Activated T-cell treated with anti-CD3 and anti-CD28 coated beads for 1 hour (primary cell): ENCODE results near the gene COL4A5.

Source experiments
- DNase-seq: peaks from one replicate; pipeline ENCODE4 v3.0.0-alpha.2; 2020; ENCODE audit warnings: low read depth

The COL4A5 gene

GRCh38 chrX:108641589-108642272 is 202.1 kb downstream of the COL4A5 start:
- DNase-seq: no peak

GRCh38 chrX:108642273-108642628 is 202.6 kb downstream of the COL4A5 start:
- DNase-seq: no peak

DNA sequence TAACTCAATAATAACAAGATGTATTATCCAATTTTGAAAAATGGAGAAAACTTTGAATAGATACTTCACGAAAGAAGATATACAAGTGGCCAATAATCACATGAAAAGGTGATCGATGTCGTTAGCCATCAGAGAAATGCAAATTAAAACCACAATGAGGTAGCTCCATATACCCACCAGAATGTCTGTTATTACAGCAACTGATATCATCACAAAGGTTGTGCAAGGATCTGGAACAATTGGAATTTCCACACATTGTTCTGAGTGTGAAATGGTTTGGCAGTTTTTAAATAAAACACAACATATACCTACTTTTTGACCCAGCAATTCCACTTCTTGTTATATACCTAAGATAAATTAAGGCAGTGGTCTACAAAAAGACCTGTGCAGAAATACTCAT is 225.1 kb downstream of the COL4A5 start:
- no peak for DNase-seq

- no peak for DNase-seq
These were observed 226.5 kb downstream of the COL4A5 start for GRCh38 chrX:108666101-108666500.

DNA sequence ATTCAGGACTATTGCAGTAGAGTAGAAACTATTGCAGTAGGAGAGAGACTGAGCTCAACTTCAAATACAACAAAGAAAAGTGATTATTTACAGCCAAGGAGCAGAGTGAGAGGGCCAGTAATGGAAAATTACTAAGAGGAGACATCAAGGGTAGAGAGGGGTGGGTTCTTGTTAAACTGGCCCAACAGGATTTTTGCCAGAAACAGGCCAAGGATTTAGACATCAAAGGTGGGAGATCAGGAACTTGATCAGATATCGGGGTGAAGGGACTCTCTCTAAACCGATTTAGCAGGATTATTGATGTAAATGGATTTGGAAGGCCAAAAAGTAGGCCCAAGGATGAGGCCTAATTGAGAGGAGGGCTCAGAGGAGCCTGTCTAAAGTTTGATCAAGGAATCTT is 231.9 kb downstream of the COL4A5 start:
- DNase-seq: no peak

DNA sequence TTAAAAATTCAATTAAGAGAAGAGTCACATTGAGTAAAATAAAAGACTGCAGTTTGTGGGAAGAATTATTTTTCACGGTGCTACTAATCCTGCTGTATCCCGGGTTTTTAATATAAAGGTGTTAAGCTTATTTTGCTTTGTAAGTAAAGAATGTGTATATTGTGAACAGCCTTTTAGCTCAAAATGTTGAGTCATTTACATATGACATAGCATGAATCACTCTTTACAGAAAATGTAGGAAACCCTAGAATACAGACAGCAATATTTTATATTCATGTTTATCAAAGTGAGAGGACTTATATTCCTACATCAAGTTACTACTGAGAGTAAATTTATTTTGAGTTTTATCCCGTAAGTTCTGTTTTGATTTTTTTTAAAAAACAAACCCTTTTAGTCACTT is 257.1 kb downstream of the COL4A5 start:
- no peak for DNase-seq

DNA sequence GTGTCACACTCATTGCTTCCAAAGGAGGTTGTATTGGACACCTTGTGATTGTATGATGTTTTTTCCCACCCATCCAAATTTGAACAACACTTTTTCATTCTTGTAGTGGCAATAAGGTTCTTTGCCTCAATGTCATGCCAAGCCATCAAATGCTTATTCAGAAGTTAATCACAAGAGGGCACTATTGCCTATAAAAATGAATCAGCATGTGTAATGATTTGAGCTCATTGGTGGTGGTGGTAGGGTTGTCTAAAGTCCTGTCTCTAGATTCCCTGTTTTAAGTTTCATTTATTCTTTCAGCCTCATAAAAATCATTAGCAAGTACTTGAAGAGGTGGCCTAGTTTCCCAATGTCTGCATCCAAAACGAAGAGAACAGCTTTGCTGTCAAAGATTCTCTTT is 259.7 kb downstream of the COL4A5 start:
- DNase-seq: no peak

DNA sequence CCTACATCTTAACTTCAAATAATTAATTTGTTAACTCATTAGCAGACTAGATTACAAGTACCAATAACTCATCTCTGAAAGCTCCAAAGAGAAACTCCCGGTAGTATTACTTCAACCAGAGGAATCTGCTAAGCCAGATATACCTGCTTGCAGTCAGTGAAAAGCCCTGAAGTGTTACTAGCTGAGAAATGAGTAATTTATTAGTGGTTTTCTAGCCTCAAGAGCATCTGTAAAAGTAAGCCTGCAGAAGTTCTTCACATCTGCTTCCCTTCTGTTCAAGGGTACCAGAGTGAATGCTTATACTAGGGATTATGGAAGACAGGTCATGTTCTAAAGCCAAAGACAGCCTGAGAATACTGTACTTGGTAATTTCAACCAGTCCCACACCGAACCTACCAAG is 262.0 kb downstream of the COL4A5 start:
- no peak for DNase-seq

GRCh38 chrX:108702530-108702929 is 262.9 kb downstream of the COL4A5 start:
- no peak for DNase-seq

- DNase-seq: no peak
These were observed 265.2 kb downstream of the COL4A5 start for GRCh38 chrX:108704839-108705238.

- DNase-seq: no peak
These were observed 273.2 kb downstream of the COL4A5 start for GRCh38 chrX:108712886-108713285.

DNA sequence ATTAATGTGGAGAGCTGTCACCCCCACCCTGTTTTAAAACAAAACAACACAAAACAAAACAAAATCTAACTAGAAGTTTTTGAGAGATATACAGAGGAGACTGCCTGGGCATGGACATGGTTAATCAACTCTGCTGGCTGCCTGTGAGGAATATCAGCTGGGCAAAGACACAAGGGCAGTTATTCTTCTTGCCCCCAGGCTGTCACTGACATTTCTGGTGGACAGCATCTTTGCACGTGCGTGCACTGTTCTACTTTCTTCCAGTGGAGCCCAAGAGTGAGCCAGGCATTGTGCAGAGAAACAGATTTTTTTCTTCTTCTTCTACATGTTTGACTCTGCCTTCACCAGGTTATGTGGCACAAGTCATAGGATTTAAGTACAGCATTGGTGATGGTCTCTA is 282.9 kb downstream of the COL4A5 start:
- DNase-seq: no peak

DNA sequence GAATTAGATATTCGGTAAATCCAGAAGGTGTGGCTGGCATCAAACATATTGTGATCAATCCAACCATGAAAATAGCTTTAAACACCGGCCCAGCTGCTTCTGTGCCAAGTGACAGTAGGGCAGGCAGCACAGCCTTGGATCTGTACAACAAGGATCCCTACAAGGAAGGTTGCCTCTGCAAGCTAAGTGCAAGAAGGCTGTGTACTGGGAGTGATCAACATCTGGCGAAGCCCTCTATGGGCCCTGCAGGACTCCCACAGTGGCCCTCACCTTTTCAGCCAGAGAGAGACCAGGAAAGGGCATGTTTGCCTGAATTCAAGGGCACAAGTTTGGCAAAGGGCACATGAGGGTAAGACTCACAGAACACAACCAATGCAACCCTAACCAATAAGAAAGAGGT is 287.1 kb downstream of the COL4A5 start:
- no peak for DNase-seq

DNA sequence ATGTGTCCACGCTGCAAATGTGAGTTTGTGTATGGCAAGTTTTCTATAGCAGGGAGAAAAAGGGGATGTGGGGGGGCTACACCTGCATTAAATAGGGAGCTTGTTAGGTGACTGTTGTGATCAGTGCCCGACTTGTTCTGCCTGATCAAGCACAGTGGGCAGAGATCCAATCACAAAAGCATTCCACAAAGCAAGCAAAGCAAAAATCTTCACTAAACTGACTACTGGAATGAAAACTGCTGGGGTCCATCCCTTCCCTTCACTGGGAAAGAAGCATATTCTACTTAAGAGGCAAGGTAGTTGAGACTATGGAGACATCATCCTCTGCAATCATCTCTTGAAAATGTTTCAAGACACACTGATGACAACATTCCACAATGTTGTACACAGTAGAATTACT is 291.5 kb downstream of the COL4A5 start:
- no peak for DNase-seq

DNA sequence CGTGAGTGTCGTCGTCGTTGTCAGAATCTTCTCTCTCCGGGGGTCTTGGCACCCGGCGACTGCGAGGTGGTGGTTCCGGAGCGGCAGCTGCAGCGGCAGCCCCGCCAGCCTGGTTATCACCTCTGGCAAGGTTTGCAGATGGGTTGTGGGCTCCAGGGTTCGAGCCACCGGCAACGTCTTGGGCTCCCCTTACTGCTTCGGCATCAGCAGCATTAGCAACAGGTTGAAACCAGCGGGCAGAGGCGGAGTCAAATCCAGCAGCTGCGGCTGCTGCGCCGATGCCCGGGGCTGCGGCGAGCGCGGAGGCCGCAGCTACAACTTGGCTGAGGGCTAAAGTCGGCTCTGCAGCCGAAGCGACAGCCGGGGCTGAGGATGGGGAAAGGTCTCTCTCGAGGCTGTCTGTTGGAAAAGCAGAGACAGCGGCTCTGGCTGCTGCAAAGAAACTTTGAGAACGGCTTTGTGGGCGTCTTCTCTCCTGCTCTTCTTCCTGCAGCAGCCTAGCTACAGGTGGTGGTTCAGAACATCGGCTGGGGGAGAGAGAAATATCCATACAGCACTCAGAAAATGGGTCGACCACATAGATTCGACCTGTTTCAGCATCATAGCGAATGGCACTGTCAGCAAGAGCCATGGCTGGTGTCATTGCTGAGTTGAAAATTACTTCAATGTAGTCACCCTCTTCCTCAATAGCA is 293.1 kb downstream of the COL4A5 start:
- DNase-seq: no peak

DNA sequence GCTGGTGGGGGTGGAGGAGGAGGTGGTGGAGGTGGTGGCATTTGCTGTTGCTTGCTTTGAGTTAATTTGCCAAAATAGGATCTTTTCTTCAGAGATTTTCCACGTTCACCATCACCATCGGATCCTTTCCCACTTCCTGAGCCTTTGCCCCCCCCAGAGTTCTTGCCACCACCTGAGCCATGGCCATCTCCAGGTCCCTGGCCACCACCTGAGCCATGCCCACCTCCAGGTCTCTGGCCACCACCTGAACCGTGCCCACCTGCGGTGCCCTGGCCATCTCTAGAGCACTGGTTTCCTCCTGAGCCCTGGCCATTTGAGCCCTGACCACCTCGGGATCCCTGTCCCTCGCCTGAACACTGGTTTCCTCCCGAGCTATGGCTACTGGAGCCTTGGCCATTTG is 294.8 kb downstream of the COL4A5 start:
- no peak for DNase-seq

DNA sequence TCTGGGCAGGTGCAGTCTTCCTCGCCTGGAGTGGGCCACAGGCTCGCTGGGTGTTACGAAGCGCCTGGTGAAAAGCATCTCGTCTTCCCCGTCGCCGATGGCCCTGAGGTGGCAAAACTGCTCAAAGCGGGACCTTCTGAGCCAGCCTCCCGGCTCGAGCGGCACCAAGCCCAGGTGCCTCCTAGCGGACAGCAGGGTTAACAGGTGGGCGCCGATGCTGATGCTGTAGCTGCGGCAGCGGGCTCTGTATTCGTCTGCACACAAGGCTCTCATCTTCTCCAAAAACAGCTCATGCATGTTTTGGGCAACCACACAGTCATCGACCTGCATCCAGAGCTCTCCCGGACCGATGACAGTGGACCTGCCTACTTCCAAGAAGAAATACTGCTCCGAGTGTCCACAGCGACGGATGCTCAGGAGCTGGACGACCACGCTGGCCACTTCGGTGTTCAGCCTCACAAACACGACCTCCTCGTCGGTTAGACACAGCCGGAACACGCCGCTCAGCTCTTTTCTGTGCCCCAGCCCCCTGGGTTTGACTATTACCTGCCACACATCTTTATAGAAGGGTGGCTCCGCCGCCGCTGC is 295.5 kb downstream of the COL4A5 start:
- no peak for DNase-seq

- no peak for DNase-seq
These were observed 296.3 kb downstream of the COL4A5 start for GRCh38 chrX:108735679-108736508.

GRCh38 chrX:108736509-108737479 is 297.2 kb downstream of the COL4A5 start, which contains the start of gene IRS4:
TSS of gene IRS4 (minus strand) at chrX:108736563.
- no peak for DNase-seq

- no peak for DNase-seq
These were observed 298.1 kb downstream of the COL4A5 start for GRCh38 chrX:108737754-108738153.

GRCh38 chrX:108740299-108740774 is 300.7 kb downstream of the COL4A5 start:
- DNase-seq: no peak
